ENCODE results near the gene PAK3.

- TF ChIP-seq CTCF (conservative IDR thresholded peaks at IDR 0.05; ENCODE audit: low read depth in 2 of 2): peak; percentile 47 to 66
- TF ChIP-seq EZH2 (IDR thresholded peaks at IDR 0.05; ENCODE audit: low read depth, unreplicated experiment): no peak
These were observed 4.2 kb downstream of the PAK3 start for GRCh38 chrX:111100191-111100590.
